OCI-LY1 (cell line): Measurements from ENCODE around the gene STUM.

Source experiments
- H2AFZ ChIP-seq: fragments of 200-600 bp; sonication (generic), shearing (Covaris generic); 2 replicates; pipeline ENCODE4 v1.6.0; 2014; ENCODE audit warnings: antibody characterized with exemption, mild to moderate bottlenecking, low read length
- H3F3A ChIP-seq: fragments of 200-600 bp; sonication (generic), shearing (Covaris generic); 2 replicates; pipeline ENCODE4 v1.6.0; 2014; ENCODE audit warnings: mild to moderate bottlenecking, antibody characterized with exemption, low read length, moderate library complexity; ENCODE audit not compliant: insufficient read depth
- H3K27ac ChIP-seq: fragments of 200-600 bp; sonication (generic); 2 replicates; pipeline ENCODE4 v1.5.1; 2014; ENCODE audit warnings: low read length, mixed run types, mild to moderate bottlenecking, low read depth; ENCODE audit not compliant: poor library complexity, severe bottlenecking
- H3K27me3 ChIP-seq: fragments of 200-600 bp; sonication (generic); 2 replicates; pipeline ENCODE4 v1.6.0; 2014; ENCODE audit warnings: antibody characterized with exemption, mild to moderate bottlenecking, low read length, moderate library complexity; ENCODE audit not compliant: insufficient read depth
- H3K36me3 ChIP-seq: fragments of 200-600 bp; sonication (generic); 2 replicates; pipeline ENCODE4 v1.6.1; 2014; ENCODE audit warnings: mild to moderate bottlenecking, antibody characterized with exemption, low read length, moderate library complexity, mixed read lengths; ENCODE audit not compliant: insufficient read depth
- H3K4me1 ChIP-seq: fragments of 200-600 bp; sonication (generic); 2 replicates; pipeline ENCODE4 v1.5.1; 2014; ENCODE audit warnings: mild to moderate bottlenecking, low read length, moderate library complexity; ENCODE audit not compliant: insufficient read depth, severe bottlenecking
- H3K4me2 ChIP-seq: fragments of 200-600 bp; sonication (generic), shearing (Covaris generic); 2 replicates; pipeline ENCODE4 v1.6.1; 2014; ENCODE audit warnings: low read length
- H3K4me3 ChIP-seq: fragments of 200-600 bp; sonication (generic); 2 replicates; pipeline ENCODE4 v1.5.1; 2014; ENCODE audit warnings: low read length, low read depth, mild to moderate bottlenecking, mixed read lengths; ENCODE audit not compliant: poor library complexity, severe bottlenecking
- H3K79me2 ChIP-seq: fragments of 200-600 bp; shearing (Covaris generic); 2 replicates; pipeline ENCODE4 v1.6.1; 2016; ENCODE audit warnings: mixed run types, low read length, mixed read lengths; ENCODE audit not compliant: insufficient read depth
- H3K9ac ChIP-seq: fragments of 200-600 bp; sonication (generic), shearing (Covaris generic); 2 replicates; pipeline ENCODE4 v1.6.1; 2014; ENCODE audit warnings: mild to moderate bottlenecking, low read length, mixed read lengths
- H3K9me2 ChIP-seq: fragments of 200-600 bp; sonication (generic), shearing (Covaris generic); 2 replicates; pipeline ENCODE4 v1.6.1; 2014; ENCODE audit warnings: low read depth, mild to moderate bottlenecking, low read length, mixed read lengths
- H3K9me3 ChIP-seq: fragments of 200-600 bp; shearing (Covaris generic); 2 replicates; pipeline ENCODE4 v1.6.1; 2014; ENCODE audit warnings: low read length, mixed read lengths
- H4K20me1 ChIP-seq: fragments of 200-600 bp; sonication (generic), shearing (Covaris generic); 2 replicates; pipeline ENCODE4 v1.6.0; 2016; ENCODE audit warnings: mild to moderate bottlenecking, low read length; ENCODE audit not compliant: insufficient read depth
- EZH2 ChIP-seq: fragments of 200-600 bp; sonication (generic), shearing (Covaris generic); IDR thresholded peaks from 2 replicates; pipeline ENCODE4 v1.8.0; 2017; ENCODE audit warnings: borderline replicate concordance, mixed run types, mild to moderate bottlenecking, antibody characterized with exemption, low read length, moderate library complexity, mixed read lengths
- TF ChIP-seq, protein P1 (sequence below): fragments of 200-600 bp; sonication (generic), shearing (Covaris generic); IDR thresholded peaks from 2 replicates; pipeline ENCODE4 v1.5.1; 2017; ENCODE audit warnings: mild to moderate bottlenecking, antibody characterized with exemption, low read length, moderate library complexity, mixed read lengths

The STUM gene

DNA sequence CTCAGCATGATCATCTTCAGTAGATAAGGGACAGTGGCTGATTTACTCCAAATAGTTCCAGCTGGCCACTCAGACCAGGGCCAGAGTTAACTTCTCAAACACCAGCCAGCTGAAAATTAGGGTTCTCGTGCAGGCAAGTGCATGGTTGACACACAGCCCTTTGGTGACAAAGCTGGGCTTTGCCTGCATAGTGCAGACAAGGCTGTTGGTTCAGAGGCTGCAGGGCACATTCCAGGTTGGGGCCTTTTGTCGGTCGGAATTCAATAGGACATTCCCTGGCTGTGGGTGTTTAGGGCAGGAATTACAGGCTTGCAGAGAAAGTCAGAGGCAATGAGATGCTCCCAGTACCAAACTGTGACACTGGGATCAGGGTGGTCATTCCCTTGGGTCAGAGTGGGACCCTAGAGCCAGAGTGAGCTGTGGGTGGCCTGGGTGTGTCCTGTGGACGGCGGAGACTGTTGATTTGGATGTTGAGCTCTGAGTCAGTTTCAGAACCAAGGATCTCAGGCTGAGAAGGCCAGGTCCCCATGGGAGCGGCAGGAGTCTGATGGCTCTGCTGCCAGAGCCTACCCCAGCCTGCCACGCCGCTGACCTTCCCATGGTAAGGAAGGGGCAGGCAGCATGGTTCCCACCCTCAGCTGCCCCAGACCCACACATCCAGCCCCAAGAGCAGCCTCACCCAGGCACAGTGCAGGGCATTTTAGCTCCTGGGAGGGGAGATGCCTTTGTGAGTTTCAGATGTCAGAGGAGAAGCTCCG is 56.2 kb downstream of the STUM start:
- TF ChIP-seq, protein P1, sequence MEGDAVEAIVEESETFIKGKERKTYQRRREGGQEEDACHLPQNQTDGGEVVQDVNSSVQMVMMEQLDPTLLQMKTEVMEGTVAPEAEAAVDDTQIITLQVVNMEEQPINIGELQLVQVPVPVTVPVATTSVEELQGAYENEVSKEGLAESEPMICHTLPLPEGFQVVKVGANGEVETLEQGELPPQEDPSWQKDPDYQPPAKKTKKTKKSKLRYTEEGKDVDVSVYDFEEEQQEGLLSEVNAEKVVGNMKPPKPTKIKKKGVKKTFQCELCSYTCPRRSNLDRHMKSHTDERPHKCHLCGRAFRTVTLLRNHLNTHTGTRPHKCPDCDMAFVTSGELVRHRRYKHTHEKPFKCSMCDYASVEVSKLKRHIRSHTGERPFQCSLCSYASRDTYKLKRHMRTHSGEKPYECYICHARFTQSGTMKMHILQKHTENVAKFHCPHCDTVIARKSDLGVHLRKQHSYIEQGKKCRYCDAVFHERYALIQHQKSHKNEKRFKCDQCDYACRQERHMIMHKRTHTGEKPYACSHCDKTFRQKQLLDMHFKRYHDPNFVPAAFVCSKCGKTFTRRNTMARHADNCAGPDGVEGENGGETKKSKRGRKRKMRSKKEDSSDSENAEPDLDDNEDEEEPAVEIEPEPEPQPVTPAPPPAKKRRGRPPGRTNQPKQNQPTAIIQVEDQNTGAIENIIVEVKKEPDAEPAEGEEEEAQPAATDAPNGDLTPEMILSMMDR = no peak
- no peak for TF ChIP-seq EZH2
- H3K4me1 ChIP-seq = no peaks in the 10 kb centered on the region
- H3K9me3 ChIP-seq = no peaks in the 10 kb centered on the region
- H3K9ac ChIP-seq = no peak overlapping the region
- no peak overlapping the region for H2AFZ ChIP-seq
- H3K27ac ChIP-seq = no peak overlapping the region
- H3K27me3 ChIP-seq = peaks cover 4% of the 10 kb centered on the region; the same call in 1 of the 2 replicates
- no peaks in the 10 kb centered on the region for H4K20me1 ChIP-seq
- H3K4me3 ChIP-seq = no peak overlapping the region
- no peaks in the 10 kb centered on the region for H3K9me2 ChIP-seq
- H3K79me2 ChIP-seq = no peaks in the 10 kb centered on the region
- H3F3A ChIP-seq = no peaks in the 10 kb centered on the region
- no peak overlapping the region for H3K4me2 ChIP-seq
- no peaks in the 10 kb centered on the region for H3K36me3 ChIP-seq

DNA sequence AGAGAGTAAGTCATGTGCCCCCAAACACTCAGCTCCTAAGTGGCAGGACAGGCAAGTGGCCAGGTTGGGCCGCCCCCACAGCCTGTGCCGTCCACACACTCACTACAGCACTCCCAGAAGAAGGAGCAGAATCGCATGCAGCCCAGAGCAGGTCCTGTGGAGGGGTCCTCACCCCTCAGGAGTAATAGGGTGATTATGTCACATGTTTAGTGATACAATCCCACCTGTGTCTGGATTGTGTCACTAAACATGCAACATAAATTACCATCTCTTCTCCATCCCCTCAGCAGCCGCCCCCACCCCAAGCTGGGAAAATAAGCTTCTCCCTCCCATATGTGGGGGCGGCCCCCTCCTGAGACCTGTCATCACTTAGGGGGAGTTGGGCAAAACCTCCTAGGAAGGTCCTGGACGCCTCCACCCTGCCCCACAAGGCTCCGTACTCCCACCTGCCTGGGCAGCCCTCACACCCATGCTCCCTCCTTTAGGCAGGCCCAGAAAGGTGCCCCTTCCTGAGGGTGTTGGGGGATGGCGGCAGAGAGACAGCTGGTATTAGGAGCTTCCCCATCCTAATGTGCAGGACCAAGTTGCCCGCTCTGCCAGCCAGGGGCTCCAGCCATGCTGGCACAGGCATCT is 56.9 kb downstream of the STUM start:
- H4K20me1 ChIP-seq = no peaks in the 10 kb centered on the region
- no peaks in the 10 kb centered on the region for H3K9me3 ChIP-seq
- H3K79me2 ChIP-seq = no peaks in the 10 kb centered on the region
- H3K9ac ChIP-seq = no peak overlapping the region
- no peak overlapping the region for H3K27ac ChIP-seq
- TF ChIP-seq, protein P1 = no peak
- no peak for TF ChIP-seq EZH2
- no peaks in the 10 kb centered on the region for H3K36me3 ChIP-seq
- H3K9me2 ChIP-seq = no peaks in the 10 kb centered on the region
- H3F3A ChIP-seq = no peaks in the 10 kb centered on the region
- H3K4me3 ChIP-seq = no peak overlapping the region
- peaks cover 4% of the 10 kb centered on the region; the same call in 1 of the 2 replicates for H3K27me3 ChIP-seq
- no peak overlapping the region for H2AFZ ChIP-seq
- no peak overlapping the region for H3K4me2 ChIP-seq
- H3K4me1 ChIP-seq = no peaks in the 10 kb centered on the region

DNA sequence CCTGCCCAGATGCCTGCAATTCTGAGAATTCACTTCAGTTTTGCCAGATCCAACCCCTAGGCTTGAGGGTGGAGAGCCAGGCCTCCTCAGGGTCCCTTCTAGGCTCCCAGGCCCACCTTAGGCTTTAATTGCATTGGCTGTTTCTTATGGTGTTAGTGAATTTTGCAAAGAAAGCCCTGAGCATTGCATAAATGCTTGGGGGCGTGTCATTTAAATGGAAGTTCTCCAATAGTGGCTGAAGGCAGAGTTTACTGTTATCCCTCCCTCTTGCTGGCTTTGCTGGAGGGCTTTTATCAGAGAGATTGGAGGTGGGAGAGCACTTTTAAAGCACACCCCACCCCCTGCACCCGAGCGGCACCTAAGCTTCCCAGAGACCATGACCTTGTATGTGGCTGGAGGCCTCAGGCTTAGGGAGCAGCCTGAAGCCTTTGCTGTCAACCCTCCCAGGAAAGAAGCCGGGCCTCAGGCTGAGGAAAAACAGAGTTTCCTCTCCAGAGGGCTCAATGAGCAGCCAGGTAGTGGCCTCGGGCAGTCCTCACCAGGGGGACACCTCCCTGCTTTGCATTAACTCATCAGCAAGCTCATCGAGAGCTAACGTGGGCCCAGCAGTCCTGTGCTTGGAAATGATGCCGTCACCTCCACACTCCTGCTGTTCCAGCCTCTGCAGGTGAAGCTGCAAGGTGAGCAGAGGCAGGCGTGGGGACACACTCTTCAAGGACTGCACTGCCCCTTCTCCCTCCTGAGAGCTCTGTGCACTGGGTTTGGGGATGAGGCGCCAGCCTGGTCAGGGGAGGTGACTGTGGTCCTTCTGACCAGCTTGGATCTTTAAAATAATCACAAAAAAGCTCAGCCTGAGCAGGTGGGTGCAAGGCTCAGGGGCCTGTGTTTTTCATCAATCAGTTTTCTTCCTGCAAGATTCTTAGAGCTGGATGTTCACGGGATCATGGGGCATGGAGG is 58.0 kb downstream of the STUM start:
- Histone ChIP-seq H3K9ac (no peak overlapping the region), H3K4me3 (no peak overlapping the region), H3F3A (no peaks in the 10 kb centered on the region), H3K4me2 (no peak overlapping the region), H3K27me3 (peaks cover 4% of the 10 kb centered on the region; the same call in 1 of the 2 replicates), H3K9me3 (no peaks in the 10 kb centered on the region), H3K27ac (no peak overlapping the region), H3K9me2 (no peaks in the 10 kb centered on the region), H3K79me2 (no peaks in the 10 kb centered on the region), H3K36me3 (no peaks in the 10 kb centered on the region), H3K4me1 (no peaks in the 10 kb centered on the region), H4K20me1 (no peaks in the 10 kb centered on the region), H2AFZ (no peak overlapping the region)
- TF ChIP-seq EZH2 = no peak
- TF ChIP-seq, protein P1 = no peak
